Activated CD8-positive, alpha-beta memory T cell treated with anti-CD3 and anti-CD28 coated beads, Interleukin-2, amount 50 U/mL, for 24 hours (primary cell): Measurements from ENCODE around the gene SNX5.

Experiments used
- DNase-seq: peaks from one replicate; pipeline ENCODE4 v3.0.0-alpha.2; 2020; ENCODE audit errors: extremely low read depth

Gene SNX5

DNA sequence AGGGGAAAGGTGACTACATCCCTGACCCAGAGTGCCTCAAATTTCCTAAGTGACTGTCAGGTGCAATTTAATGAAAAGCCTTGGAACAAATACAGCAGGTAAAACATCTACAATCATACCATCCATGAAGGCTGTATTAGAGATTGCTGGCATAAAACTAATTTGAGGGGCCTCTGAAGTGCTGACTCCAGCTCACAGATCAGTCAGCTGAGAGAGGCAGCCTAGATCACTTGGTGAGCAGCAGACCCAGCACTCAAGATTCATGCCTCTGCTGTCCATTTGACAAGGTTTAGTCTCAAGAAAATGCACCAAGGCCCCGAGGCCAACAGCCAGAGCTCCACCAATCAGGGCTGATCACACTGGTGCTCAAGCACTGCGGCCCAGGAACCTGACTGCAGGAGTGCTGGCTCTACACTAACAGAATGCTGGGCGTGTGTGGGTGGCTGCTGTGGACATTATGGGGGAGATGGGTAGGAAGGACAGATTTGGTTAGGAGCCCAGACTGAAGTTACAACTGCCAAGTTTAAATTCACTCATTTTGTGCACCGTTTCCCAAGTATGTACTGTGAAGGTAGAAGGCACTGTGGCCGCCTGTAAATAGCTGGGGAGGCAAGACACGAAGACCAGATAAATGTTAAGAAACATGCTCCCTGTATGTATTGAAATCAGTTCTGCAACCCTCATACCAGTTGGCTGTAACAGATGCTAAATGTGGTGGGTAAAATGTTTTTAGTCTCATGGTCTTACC lies 28.2 kb downstream of the SNX5 start:
- no peak for DNase-seq

DNA sequence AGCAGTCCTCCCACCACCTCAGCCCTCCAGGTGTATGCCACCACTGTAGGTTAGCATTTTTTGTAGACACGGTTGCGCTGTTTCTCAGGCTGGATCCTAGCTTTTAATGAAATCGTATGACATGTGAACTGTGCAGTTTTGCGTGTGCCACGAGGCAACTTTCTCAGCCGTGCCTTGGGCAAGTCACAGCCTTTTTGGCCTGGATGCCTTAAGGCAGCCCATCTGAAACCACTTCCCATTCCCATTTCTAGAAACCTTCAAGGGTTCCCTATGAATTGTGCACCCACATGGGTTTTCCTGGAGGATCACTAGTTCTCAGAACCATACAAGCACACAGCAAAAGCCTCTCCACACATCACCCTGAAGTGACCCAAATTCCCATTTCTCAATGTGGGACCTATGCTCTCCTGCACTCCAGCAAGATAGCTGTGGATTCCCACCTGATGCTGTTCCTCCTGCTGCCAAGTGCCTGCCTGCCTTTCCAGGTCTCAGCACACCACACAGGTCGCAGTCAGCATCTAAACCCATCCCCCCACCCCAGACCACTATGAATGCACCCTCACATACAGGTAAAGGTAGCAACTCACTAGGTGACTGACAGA lies 28.9 kb downstream of the SNX5 start:
- DNase-seq = no peak

DNA sequence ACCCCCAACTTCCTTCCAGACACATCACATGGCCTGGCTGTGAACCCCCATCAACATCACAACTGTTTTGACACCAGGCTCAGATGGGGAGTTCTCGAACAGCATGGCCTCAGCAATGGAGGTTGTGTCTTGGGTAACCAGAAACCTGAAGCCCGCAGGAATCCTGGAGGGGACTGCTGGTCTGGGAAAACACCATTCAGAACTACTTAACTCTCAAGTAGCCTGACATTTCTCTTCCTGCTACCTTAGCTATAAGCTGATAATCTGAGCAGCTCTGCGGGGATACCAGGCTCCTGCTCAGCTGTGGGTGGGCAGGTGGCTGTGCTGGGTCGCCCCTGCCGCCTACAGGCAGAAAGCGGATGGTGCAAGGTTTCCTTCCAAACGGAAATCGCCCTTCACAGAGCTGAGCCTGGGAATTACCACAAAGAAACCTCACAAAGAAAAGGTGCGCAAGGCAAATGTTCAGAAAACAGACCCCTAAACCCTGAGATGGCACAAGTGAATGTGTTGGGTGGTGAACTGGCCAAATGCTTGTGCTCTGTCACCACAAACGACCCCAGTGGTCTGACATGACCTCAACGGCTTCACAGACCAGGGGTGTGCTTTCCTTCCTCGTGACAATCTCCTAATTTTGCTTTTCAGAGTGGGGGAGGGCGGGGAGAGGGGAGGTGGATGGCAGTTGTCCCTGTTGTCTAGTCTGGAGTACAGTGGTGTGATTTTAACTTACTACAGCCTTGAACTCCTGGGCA lies 29.5 kb downstream of the SNX5 start:
- no peak for DNase-seq

DNA sequence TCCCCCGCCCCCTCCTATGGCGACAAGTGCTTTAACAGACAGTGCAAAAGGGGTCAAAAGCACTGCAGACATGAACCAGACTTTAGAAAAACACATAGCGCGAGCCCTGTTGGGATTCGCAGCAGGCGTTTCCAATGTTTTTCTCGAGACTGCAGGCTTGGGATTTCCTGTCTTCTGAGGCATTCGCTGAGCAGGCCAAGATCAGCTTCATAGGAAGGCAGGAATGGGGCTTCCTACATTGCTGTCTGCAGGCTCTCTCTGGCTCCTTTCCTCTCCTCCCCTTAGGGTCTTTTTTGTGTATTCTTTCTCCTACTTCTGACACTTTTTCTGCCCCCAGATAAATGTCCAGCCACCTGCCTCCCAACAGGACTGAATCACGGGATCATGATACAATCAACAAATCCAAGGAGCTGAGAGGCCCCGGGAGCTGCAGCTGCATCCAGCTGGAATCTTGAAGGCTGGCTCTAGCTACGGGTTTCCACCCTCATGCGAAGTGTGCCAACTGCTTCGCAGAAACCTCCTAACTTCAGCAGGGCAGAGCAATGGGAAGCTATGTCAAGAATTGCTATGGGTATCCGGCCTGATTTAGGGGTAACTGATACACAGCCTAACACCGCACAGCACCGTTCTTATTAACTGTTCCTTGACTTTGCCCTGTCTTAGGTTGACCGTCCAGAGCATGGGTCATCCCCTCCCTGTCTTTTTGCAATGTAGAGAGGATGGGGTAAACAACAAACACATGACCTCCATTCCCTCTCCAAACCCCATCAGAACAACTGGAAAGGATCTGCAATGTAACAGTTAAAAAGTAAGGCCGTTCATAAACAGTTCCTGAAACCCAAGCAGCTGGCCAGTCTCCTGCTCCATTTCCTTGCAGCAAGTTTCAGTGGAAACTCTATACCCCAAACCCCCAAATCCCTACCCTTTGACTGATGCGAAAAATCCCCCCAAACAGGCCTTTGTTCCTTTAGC lies 31.5 kb downstream of the SNX5 start:
- no peak for DNase-seq

DNA sequence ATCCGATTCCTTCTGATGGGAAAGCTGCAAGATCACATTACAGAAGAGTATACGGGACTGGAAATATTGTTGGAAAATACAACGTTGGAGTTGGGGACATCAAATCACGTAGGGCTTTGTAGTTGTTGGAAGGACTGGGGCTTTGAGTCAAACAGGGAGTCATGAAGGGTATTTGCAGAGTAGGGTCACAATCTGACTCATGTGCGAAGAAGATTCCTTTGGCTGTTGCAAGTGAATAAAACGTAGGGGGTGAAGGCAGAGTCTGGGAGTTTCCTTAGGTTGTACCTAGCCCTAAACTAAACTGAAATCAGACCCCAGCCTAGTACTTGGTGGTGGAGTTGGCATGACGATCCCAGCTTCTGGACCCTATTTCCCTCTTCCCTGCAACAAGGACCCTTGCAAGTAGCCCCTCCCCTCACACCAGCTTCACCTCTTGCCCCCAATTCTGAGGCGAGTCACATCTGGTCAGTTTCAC lies 32.3 kb downstream of the SNX5 start:
- DNase-seq = no peak

DNA sequence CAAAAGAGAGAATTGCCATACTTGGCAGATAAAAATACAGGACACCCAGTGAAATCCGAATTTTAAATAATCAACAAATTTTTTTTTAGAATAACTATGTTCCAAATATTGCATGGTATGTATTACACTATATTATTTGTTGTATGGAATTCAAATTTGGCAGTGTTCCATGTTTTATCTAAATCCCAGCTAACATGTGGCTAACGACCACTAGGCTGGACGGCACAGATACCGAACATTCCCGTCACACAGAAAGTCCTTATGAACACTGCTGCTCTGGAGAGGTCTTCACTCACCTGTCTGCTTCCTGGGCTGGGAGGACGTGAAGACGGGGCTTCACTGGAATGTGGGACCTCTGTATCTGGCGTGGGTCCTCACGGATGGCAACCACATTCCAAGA lies 32.8 kb downstream of the SNX5 start:
- DNase-seq = no peak

DNA sequence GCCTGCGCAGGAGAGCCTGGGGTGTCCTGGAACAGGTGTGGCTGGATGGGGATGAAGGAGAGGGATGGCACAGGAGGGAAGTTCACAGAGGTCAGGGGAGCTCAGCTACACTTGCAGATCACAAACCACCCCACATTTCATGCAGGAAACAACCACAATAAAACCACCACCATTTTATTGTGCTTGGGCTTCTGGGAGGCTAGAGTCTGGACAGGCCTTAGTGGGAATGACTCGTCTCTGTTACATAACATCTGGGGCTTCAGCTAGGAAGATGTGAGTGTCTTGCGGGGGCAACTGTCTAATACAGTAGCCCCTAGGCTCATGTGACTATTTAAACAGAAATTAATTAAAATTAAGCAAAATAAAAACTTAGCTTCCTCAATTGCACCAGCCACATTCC lies 33.4 kb downstream of the SNX5 start:
- no peak for DNase-seq

DNA sequence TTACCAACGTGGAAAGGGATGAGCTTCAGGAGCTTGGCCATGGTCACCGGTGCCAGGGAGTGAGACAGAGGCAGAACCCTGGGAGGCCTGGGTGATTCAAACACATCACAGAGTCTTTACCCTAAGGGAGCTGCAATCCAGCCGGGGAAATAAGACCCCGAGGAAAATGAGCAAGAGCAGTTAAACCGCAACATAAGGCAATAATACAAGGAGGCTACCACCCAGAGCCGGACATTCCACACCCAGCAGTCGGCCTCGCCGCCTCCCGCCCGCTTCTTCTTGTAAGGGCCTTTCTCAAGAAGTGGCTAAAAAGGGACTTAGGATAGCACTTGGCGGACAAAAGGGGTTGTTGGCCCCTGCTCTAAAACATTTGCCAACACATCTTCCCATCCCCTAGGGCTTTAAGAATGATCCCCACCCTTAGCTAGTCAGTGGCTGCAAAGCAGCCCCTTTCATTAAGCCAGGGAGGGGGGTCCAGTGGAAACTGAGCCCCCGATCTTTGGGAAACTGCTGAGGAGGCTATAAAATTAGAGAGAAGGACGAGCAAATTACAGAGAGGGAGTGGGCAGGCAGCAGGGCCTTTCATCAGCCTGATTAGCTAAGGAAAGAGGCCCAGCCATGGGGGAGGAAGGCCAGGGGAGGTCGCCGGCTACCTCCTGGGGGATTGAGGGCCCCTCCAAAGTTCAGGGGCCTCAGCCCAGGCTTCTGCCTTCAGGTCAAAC lies 34.3 kb downstream of the SNX5 start:
- DNase-seq = no peak

DNA sequence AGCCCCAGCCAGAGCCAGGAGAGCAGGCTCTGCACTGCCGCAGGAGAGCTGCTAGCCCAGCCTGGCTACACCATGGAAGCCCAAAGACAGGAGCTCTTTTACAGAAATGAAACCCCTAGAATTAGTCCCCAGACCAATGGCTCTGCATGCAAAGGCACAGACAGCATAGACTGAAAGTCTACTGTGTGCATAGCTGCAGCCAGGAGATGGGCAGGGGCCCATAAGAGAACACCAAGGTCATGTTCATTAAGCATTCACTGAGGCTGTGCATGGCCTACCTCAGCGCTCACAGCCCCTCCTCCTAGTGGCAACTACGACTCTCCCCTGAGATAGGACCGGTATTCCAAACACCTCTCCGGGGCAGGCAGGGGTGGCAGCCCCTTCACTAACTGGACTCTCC lies 34.9 kb downstream of the SNX5 start:
- no peak for DNase-seq

DNA sequence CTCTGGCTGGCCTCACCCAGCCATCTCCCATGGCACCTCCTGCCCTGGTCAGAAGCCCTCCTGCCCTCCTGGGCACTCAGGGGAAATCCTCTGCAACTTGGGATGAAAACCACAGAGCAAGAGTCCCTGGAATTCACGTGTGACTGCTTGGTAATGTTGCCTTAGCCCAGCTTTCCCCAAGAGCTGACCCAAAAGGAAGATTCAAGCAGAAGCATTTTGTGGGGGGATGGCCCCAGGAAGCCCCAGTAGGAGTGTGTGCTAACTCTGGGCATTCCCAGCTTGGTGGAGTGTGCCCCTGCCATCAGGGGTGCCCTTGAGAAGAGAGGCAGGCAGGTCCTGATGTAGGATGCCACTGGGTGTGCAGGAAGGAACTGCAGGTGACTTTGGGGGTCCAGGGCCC lies 35.5 kb downstream of the SNX5 start:
- DNase-seq = no peak

DNA sequence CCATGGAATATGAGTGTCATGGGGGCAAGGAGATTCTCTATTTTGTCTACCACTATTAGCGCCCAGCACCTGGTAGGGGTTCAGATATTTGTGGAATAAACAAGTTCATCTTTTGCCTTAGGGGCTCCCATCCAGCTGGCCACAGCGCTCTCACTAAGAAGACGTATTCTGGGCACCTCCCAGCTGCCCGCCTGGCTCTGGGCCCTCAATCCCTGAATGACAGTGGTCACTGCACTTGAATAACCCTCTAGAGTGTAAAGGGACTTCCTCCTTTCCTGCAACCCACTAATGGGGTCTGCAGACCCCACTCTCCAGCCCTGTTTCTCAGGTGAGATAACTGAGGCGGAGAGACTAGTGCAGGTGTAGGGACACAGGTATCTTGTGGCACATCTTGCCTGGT lies 36.2 kb downstream of the SNX5 start:
- no peak for DNase-seq

DNA sequence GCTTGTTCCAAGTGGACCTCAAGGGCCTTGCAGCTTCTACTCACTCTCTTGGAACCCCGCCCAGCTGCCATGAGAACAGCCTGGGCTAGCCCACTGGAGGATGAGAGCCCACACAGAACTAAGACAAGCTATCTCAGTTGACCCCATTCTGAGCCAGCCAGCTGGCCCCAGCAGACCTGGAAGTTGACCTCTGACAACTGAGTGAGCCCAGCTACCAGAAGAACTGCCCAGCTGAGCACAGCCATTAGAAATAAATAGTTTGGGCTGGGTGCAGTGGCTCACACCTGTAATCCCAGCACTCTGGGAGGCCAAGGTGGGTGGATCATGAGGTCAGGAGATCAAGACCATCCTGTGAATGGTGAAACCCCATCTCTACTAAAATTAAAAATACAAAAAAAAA lies 37.1 kb downstream of the SNX5 start:
- DNase-seq = no peak

DNA sequence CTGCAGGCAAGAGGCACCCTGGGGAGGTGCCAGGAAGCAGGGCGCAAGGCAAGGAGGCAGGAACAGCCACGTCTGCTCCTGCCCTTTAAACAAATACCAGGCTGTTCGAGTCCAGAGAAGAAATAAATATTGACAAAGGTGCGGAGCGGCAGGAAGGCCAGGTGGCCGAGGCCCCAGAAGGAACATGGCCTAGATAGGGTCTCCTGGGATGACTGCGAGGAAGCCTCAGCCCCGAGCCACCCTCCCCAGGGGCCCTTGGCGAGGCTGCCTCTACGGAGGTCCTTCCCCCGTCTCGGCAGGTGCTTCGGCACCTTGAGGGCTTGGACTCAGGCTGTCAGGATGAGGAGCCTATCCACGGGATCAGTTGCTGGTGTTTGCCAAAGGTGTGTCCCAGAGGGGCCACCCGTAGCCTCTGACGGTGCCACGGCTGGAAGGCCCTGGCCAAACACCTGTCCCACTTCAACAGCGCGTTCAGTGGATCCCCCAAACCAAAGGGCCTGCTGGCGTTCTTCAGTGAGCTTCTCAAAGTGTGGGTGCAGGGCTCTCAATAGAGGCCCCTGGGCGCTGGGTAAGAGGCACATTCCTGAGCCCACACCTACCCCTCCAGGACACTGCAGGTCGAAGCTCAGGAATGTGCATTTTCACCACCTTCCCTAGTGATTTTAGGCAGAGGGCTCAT lies 39.8 kb downstream of the SNX5 start:
- no peak for DNase-seq

DNA sequence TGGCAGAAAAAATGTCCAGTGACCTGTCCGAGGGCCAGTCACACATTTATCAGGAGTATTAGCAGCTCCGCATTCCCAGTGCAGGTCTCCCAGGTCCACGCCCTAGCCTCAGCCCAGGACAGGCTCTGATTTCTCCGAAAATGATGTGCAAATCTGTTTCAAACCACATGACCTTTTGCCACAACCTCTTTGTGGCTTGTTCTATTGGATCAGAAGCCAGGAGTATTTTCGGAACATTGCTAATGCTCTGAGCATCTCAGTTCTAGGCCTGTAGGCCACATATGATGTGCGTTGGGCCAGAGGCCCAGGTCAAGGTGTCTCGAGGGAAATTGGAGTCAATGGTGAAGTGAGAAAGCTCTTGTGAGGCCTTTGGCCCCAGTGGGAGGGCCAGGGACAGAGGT lies 40.4 kb downstream of the SNX5 start:
- no peak for DNase-seq

DNA sequence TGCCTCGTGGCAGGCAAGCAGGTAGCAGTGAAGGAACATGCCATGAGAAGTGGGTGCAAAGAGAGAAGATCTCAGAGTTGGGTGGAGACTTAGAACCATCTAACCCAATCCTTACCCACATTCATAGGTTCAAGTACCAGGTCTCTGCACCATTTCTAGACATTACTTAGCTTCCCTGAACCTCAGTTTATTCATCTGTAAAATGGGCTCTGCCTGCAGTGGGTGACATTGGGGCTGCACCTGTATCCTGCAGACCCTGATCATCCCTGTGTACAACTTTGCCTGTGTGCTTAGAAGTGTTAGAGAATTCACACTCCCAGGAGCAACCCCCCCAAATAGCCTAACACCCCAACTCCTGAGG lies 42.7 kb downstream of the SNX5 start:
- no peak for DNase-seq

DNA sequence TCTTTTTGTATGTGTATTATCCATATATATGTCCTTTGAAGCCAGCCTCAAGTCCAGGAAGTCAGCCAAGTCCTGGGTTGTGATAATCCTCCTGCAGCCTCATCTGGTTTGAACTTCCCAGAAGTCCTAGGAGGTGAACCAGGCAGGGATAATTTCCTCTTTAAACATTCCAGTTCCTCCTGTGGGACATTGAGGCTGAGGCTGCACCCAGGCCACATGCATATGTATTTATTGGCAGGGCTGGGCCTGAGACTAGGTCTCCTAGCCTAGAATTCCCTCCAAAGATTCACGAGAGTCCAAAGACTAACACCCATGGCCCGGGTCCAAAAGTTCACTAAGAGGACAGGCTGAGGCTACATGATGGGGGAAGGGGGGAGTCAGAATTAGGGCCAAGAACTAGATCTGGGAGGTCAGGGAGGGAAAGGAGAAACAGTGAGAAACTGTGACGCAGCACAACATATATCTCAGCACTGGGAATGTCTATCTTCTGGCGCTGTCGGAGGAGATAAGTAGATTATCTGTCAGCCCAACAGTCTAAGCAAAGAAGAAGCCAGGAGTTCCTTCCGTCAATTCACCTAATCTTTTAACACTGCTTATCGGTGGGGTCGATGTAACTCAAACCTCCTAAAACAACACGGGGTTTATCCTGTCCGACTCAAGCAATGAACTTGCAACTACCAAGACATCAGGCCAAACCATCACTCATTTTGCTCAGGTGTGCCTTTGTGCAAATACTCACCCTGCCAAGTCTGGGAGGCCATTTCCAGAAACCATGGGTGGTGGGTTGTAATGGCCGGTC lies 43.3 kb downstream of the SNX5 start:
- no peak for DNase-seq

DNA sequence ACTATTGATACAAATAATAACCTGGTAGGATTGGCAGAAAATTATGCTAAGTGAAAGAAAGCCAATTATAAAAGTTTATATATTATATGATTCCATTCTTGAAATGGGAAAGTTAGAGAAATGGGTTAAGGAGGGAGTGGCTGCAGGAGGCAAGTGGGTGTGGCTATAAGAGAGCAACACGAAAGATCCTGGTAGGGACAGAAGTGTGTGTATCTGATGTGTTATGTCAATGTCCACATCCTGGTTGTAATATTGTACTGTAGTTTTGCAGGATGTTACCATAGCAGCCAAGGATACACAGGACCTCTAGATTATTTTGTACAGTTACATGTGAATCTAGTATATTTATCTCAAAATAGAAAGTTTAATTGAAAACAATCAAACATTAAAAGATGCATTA lies 46.8 kb downstream of the SNX5 start:
- no peak for DNase-seq

DNA sequence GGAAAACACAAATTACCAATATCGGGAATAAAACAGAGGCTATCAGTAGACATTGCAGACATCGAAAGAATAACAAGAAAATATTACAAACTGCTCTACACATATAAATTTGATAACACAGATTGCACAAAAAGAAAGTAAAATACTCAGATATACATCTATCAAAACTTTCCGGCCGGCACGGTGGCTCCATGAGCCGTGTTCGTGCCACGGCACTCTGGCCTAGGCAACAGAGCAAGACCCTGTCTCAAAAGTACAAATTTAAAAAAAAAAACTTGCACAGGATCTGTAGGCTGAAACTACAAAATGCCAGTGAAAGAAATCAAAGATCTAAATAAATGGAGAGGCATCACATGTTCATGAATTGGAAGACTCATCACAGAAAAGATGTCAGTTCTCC lies 49.4 kb downstream of the SNX5 start:
- no peak for DNase-seq

DNA sequence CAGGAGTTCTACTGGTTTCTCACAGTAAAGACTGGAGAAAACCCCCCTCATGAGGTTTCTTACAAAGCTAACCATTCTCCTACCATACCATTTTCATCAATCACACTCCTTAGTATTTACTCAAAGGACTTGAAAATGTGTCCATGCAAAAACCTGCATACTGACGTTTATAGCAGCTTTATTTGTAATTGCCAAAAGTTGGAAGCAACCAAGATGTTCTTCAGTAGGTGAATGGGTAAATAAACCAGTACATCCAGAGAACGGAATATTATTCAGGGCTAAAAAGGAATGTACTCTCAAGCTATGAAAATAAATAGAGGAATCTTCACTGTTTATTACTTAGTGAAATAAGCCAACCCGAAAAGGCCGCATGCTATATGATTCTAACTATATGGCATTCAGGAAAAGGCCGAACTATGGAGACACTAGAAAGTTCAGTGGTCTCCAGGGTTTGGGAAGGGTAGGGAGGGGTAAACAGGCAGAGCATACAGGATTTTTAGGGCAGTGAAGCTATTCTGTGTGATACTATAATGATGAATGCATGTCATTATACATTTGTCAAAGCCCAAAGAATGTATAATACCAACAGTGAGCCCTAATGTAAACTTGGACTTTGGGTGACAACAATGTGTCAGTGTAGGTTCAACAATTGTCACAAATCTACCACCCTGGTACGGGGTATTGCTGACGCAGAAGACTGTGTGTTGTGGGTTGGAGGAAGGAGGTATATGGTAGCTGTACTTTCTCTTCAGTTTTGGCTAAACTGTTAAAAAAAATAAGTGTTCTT lies 50.6 kb downstream of the SNX5 start:
- DNase-seq = no peak
